HG03139 (cell line): Measurements from ENCODE around the gene ERG28.
"Not testable (repeated sequence)": the region's sequence is repeated elsewhere in the genome, so short reads cannot be mapped to it uniquely, and the experiment has no call there.

ENCODE experiments used
- ATAC-seq: cut with Tn5 transposase; IDR thresholded peaks from one replicate; pipeline ENCODE4 v1.9.1; 2021; ENCODE audit not compliant: unreplicated experiment

The ERG28 gene

DNA sequence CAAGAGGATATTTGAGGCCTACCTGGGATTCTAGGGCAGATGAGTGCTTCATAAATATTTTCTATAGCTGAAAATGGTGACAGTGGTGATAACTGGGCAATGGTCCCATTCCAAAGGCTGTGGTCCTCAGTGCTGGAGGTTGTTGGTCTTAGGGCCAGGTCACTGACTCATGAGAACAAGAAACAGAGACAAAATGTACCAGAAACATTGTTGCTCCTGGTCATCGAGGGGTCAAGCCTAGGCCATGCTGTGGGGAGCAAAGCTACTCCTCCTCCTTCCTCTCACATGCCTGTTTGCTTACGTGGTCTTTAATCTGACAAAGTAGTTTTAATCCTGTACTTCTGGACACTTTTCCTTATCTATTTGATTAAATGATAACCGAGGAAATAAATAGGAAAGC, 33.8 kb downstream of the ERG28 start:
- ATAC-seq, result no peak

- ATAC-seq, result no peak
These were observed 34.3 kb downstream of the ERG28 start for GRCh38 chr14:75626396-75626795.

DNA sequence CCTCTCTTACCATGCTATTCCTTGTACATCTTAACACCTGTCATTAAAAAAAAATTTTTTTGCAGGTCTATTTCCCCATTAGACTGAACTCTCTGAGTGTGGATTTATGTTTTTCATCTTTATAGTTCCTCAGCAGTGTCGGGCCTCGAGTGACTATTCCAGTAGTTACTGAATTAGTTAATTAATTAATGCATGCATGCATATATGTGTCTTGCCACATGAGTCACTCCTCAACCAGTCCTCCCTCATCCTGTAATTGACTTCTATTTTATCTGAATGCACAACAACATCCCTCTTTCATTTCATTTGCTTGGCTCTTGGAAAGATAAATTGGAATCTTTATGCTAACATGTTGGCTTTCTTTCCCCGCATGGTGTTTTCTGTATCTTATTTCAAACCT, 35.6 kb downstream of the ERG28 start:
- no peak for ATAC-seq

DNA sequence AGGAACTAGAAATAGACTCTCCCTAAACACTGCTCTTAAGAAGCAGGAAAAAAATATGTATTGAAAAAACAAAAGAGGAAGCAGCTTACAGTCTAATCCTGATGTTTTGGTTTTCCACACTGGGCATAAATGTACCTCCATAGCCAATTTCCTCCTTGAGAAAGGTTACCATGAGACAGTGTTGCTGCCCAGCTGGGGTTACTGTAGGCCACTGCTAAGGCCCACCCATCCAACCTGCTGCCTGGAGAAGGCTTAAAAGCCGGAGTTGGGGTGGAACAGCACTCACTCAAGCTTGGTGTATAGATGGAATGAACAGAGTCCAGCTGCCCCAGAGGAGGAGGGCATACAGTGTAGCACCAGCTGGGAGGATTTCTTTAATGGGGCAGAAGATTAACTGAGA, 41.1 kb downstream of the ERG28 start:
- ATAC-seq, result no peak

GRCh38 chr14:75615200-75615599, 45.5 kb downstream of the ERG28 start:
- ATAC-seq, result no peak

- no peak for ATAC-seq
These were observed 46.5 kb downstream of the ERG28 start for GRCh38 chr14:75614179-75614578.

DNA sequence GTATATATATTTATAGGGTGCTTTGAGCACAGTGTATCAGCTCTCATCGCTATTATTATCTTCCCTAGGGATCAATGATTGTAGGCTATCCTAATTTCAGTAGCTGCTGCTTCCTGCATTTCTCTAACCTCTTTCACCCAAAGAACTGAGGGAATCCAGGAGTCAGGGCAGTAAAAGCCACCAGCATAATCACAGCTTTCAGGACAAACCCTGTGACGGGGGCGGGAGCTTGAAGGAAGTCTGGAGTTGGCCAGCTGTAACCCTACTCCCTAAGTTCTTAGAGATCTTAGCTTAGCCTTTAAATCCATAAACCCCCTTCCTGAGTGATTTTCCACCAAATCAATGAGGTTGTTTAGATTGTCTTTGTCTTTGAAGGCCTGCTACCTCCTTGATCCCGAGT, 48.5 kb downstream of the ERG28 start:
- ATAC-seq, result no peak

- ATAC-seq, result no peak
These were observed 49.8 kb downstream of the ERG28 start for GRCh38 chr14:75610834-75611233.

- no peak for ATAC-seq
These were observed 50.8 kb downstream of the ERG28 start for GRCh38 chr14:75609606-75610475.

- no peak for ATAC-seq
These were observed 51.6 kb downstream of the ERG28 start for GRCh38 chr14:75609116-75609515.

- no peak for ATAC-seq
These were observed 52.6 kb downstream of the ERG28 start for GRCh38 chr14:75607842-75608640.

DNA sequence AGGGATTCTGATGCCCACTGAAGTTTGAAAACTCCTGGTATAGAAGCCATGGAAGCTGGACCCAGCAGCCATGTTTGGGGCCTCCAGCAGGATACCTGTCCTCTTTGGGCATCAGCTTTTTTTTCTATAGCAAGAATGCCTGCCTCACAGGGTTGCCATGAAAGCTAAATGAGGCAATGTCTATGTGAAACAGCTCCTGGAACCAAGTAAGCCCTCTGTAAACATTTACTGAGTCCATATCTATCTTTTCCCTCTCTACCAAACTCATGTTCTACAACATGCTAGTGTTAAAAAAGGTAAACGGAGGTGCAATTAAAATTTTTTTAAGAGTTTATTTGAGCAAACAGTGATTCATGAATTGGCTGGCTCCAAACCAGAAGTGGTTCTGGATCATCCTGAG, 53.6 kb downstream of the ERG28 start:
- ATAC-seq, result no peak

GRCh38 chr14:75605916-75606315, 54.8 kb downstream of the ERG28 start:
- no peak for ATAC-seq

DNA sequence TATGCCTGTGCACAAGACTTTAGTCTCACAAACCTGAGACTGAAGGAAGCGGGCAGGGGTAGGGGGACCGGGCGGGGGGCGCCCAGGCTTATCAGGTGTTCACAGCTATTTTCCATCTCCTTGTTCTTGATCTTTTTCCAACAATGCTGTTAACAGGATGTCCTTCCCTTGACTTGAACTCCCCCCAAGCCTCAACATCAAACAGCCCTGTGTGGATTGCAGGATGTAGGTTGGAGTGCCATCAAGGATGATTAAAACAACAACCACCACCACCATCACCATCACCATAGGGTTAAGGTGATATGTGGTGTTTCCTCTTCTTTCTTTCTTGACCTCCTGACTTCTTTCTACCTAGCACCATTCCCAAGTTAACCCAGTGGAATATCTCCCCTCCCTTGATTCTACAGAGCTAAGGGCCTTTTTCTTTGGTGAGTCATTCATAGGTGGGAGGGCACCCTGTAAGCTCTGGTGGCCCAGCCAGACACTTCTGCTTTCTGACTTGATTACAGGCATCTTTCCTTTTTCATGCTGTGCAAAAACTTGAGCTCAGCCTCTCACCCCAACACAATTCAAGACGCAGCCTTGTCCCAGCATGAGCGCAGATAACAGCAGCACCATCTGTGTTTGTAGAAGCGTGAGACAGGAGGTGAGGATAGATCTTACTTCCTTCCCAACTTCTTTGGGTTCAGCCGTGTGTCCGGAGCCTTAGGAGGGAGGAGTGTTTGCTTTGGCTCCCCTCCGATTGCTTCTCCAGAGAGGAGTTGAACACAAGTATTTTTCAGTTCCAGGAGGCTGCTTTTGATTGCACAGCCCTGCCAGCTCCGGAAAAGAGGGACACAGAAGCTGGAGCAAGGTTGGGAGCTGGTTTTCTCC, 55.5 kb downstream of the ERG28 start:
- ATAC-seq, result no peak

DNA sequence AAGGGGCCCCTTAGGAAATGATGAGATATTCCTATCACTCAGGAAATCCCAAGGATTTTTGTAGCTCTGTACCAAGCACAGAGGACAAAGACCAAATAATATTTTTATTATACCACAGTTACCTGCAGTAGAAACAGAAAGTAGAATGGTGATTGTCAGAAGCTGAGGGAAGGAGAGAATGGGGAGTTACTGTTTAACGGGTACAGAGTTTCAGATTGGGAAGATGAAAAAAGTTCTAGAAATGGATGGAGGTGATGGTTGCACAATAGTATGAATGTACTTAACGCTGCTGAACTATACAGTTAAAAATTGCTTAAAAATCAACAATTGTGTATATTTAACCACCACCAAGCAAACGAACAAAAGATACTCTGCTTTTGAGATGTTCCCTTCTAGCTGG, 58.2 kb downstream of the ERG28 start:
- no peak for ATAC-seq

GRCh38 chr14:75601061-75601460, 59.6 kb downstream of the ERG28 start:
- ATAC-seq, result not testable (repeated sequence)

- ATAC-seq, result not testable (repeated sequence)
These were observed 60.6 kb downstream of the ERG28 start for GRCh38 chr14:75600100-75600499.
